HepG2 (cell line): ENCODE results near the gene MAP3K20. TPM values are rescaled to one million over a fixed set of nuclear protein-coding genes. Genes with fewer than 3 reads are reported as not detected.

Experiments
- BORCS8-MEF2B ChIP-seq: sonication (generic); formaldehyde crosslinking; IDR thresholded peaks from 2 replicates; pipeline ENCODE4 v1.8.0; 2022; ENCODE audit warnings: mild to moderate bottlenecking, missing genetic modification reagents
- CREB3 ChIP-seq: sonication (generic); formaldehyde crosslinking; IDR thresholded peaks from 2 replicates; pipeline ENCODE4 v1.5.0; 2020; ENCODE audit warnings: missing genetic modification reagents
- FOXA3 ChIP-seq: IDR thresholded peaks from 2 replicates; pipeline ENCODE4 v1.6.1; 2016; ENCODE audit warnings: missing genetic modification reagents, missing compliant biosample characterization
- GATAD2A ChIP-seq: IDR thresholded peaks from 2 replicates; pipeline ENCODE4 v1.6.1; 2016
- IKZF5 ChIP-seq: IDR thresholded peaks from 2 replicates; pipeline ENCODE4 v1.6.1; 2018; ENCODE audit warnings: missing genetic modification reagents, mild to moderate bottlenecking, missing compliant biosample characterization
- KDM2A ChIP-seq: sonication (generic); formaldehyde crosslinking; IDR thresholded peaks from 2 replicates; pipeline ENCODE4 v1.4.0; 2020; ENCODE audit warnings: low read depth, missing genetic modification reagents, borderline replicate concordance
- KDM6A ChIP-seq: IDR thresholded peaks from 2 replicates; pipeline ENCODE4 v1.6.1; 2016; ENCODE audit warnings: low read depth
- KMT2A ChIP-seq: sonication (generic); formaldehyde crosslinking; IDR thresholded peaks from 2 replicates; pipeline ENCODE4 v1.4.0; 2020; ENCODE audit warnings: missing genetic modification reagents
- NFIB ChIP-seq: sonication (generic); formaldehyde crosslinking; IDR thresholded peaks from 2 replicates; pipeline ENCODE4 v1.9.0; 2021; ENCODE audit warnings: missing genetic modification reagents, mild to moderate bottlenecking, borderline replicate concordance
- RBFOX2 ChIP-seq: fragments of 200-400 bp; formaldehyde crosslinking; IDR thresholded peaks from 2 replicates; pipeline ENCODE4 v1.6.1; 2017; ENCODE audit warnings: low read depth, mild to moderate bottlenecking, low read length
- REXO4 ChIP-seq: sonication (generic); formaldehyde crosslinking; IDR thresholded peaks from 2 replicates; pipeline ENCODE4 v1.8.0; 2022; ENCODE audit warnings: missing genetic modification reagents, mild to moderate bottlenecking, borderline replicate concordance
- SOX5 ChIP-seq: IDR thresholded peaks from 2 replicates; pipeline ENCODE4 v1.6.1; 2016; ENCODE audit warnings: borderline replicate concordance
- SPEN ChIP-seq: sonication (generic); formaldehyde crosslinking; IDR thresholded peaks from 2 replicates; pipeline ENCODE4 v1.5.1; 2020; ENCODE audit warnings: low read depth, mild to moderate bottlenecking, missing genetic modification reagents
- TFDP2 ChIP-seq: sonication (generic); formaldehyde crosslinking; IDR thresholded peaks from 2 replicates; pipeline ENCODE4 v1.4.0; 2020; ENCODE audit warnings: missing genetic modification reagents
- TMF1 ChIP-seq: sonication (generic); formaldehyde crosslinking; IDR thresholded peaks from 2 replicates; pipeline ENCODE4 v1.8.1; 2022; ENCODE audit warnings: low read depth, missing genetic modification reagents
- TRIM24 ChIP-seq: sonication (generic); formaldehyde crosslinking; IDR thresholded peaks from 2 replicates; pipeline ENCODE4 v1.8.0; 2022; ENCODE audit warnings: mild to moderate bottlenecking, missing genetic modification reagents
- YEATS4 ChIP-seq: sonication (generic); formaldehyde crosslinking; IDR thresholded peaks from 2 replicates; pipeline ENCODE4 v1.4.0; 2020; ENCODE audit warnings: missing genetic modification reagents, borderline replicate concordance
- ZBTB21 ChIP-seq: sonication (generic); formaldehyde crosslinking; IDR thresholded peaks from 2 replicates; pipeline ENCODE4 v1.4.0; 2020; ENCODE audit warnings: missing genetic modification reagents
- ZBTB25 ChIP-seq: IDR thresholded peaks from 2 replicates; pipeline ENCODE4 v1.6.1; 2018; ENCODE audit warnings: missing genetic modification reagents
- ZMYM3 ChIP-seq: sonication (generic); formaldehyde crosslinking; IDR thresholded peaks from 2 replicates; pipeline ENCODE4 v1.5.1; 2020; ENCODE audit warnings: mild to moderate bottlenecking, missing genetic modification reagents
- ZNF121 ChIP-seq: sonication (generic); formaldehyde crosslinking; IDR thresholded peaks from 2 replicates; pipeline ENCODE4 v1.5.0; 2020; ENCODE audit warnings: mild to moderate bottlenecking, missing genetic modification reagents
- ZNF432 ChIP-seq: sonication (generic); formaldehyde crosslinking; IDR thresholded peaks from 2 replicates; pipeline ENCODE4 v1.5.0; 2020; ENCODE audit warnings: missing genetic modification reagents, mild to moderate bottlenecking, borderline replicate concordance
- ZNF552 ChIP-seq: sonication (generic); formaldehyde crosslinking; IDR thresholded peaks from 2 replicates; pipeline ENCODE4 v1.9.0; 2022; ENCODE audit warnings: missing genetic modification reagents, mild to moderate bottlenecking, borderline replicate concordance
- ZNF563 ChIP-seq: sonication (generic); formaldehyde crosslinking; IDR thresholded peaks from 2 replicates; pipeline ENCODE4 v1.8.0; 2022; ENCODE audit warnings: mild to moderate bottlenecking, moderate library complexity, missing genetic modification reagents
- ZNF891 ChIP-seq: sonication (generic); formaldehyde crosslinking; IDR thresholded peaks from 2 replicates; pipeline ENCODE4 v1.5.0; 2020; ENCODE audit warnings: mild to moderate bottlenecking, missing genetic modification reagents
- polyA plus RNA-seq, 8 experiments: library from polyadenylated mRNA; depleted of rRNA in 3 of 8; stranded (reverse) in 7 of 8; unstranded in 1 of 8; fragments of >200 nt; fragmentation: Illumina TruSeq in 4 of 8; extraction: Trizol in 4 of 8; gene quantifications; 2 replicates each; pipeline versions ENCODE4 v1.2.1 to v1.2.3, GENCODE V29; 2011 to 2016; ENCODE audit warnings: low read depth in 4 of 8, missing spikeins in 1 of 8, mixed read lengths in 1 of 8; ENCODE audit not compliant: insufficient read depth in 1 of 8
- total RNA-seq, 5 experiments: library from RNA; depleted of rRNA; stranded (reverse); fragments of >200 nt; fragmentation: Illumina TruSeq; extraction: Trizol; gene quantifications; 2 replicates each; pipeline ENCODE4 v1.2.3, GENCODE V29; 2016; ENCODE audit warnings: low read depth in 1 of 5

MAP3K20 gene
- total and polyA plus RNA-seq, 2 of the 13 experiments (the other 11 are each of a cell fraction or from before 2014, with no cell fraction given) = 5.2 to 13.5 TPM

GRCh38 chr2:173075781-173076580 lies at the start of gene MAP3K20 (continued):
- TF ChIP-seq FOXA3 (CRISPR knock-in tag) (0 out of 2 replicates have a peak, but pooled peaks have one; percentile 17), GATAD2A (CRISPR knock-in tag) (peak; percentile 61; the same call in 1 of the 2 replicates), IKZF5 (0 out of 2 replicates have a peak, but pooled peaks have one; percentile 18), TFDP2 (peak; percentile 72), ZNF432 (0 out of 2 replicates have a peak, but pooled peaks have one; percentile 38), ZBTB21 (CRISPR knock-in tag) (no peak), CREB3 (CRISPR knock-in tag) (peak; percentile 23; the same call in 1 of the 2 replicates), ZNF552 (CRISPR knock-in tag) (0 out of 2 replicates have a peak, but pooled peaks have one; percentile 27), KDM6A (CRISPR knock-in tag) (no peak), ZMYM3 (CRISPR knock-in tag) (no peak; the same call in 1 of the 2 replicates), REXO4 (CRISPR knock-in tag) (0 out of 2 replicates have a peak, but pooled peaks have one; percentile 19), YEATS4 (CRISPR knock-in tag) (peak; percentile 20; the same call in 1 of the 2 replicates), SOX5 (CRISPR knock-in tag) (0 out of 2 replicates have a peak, but pooled peaks have one; percentile 7), TMF1 (peak; percentile 76; the same call in 1 of the 2 replicates), SPEN (CRISPR knock-in tag) (peak; percentile 56; the same call in 1 of the 2 replicates), TRIM24 (CRISPR knock-in tag) (peak; percentile 26; the same call in 1 of the 2 replicates), ZNF121 (CRISPR knock-in tag) (0 out of 2 replicates have a peak, but pooled peaks have one; percentile 44), KDM2A (CRISPR knock-in tag) (no peak), ZNF563 (peak; percentile 86), NFIB (CRISPR knock-in tag) (0 out of 2 replicates have a peak, but pooled peaks have one; percentile 56), KMT2A (CRISPR knock-in tag) (peak; percentile 43), ZNF891 (0 out of 2 replicates have a peak, but pooled peaks have one; percentile 28), ZBTB25 (CRISPR knock-in tag) (peak; percentile 24; the same call in 1 of the 2 replicates), BORCS8-MEF2B (CRISPR knock-in tag) (peak; percentile 59), RBFOX2 (peak; percentile 78)
